ENCODE measurements around the gene SMCO3. TPM values are rescaled to one million over a fixed set of nuclear protein-coding genes. Genes with fewer than 3 reads are reported as not detected.

Gene SMCO3
- total RNA-seq, 2 experiments from 2014 or later = not detected

DNA sequence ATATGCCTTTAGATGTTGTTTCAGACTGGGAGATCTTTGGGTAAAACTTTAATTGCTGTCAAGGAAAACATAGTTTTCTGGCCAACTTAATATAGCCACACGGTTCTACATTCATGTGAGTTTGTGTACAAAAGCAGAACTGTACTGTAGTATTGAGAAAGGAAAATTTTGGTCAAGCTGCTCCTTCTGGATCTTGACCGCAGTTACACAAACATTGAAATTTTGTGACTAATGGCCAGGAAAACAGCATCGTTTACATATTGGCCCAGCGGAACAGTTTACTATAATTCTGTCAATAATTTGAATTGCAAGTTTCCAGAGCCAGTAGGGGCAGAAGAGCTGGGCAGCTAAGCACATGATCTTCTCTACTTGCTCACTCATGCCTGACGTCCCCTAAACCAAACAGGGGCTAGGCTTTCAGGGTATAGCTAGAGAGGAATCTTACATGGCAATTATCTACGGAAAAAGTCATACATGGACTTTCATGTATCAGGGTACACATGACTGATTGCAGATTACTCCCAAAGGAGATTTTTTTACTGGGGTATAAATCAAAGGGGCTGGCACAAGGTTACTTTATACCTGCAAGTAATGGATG is 40.7 kb upstream of the SMCO3 start:
- no peaks in the 10 kb centered on the region for H3K9me3 ChIP-seq (ENCODE audit: control insufficient read depth in 1 of 2, insufficient read depth in 1 of 2, low read length in 2 of 2)
- H3K4me3 Mint-ChIP-seq = no peak overlapping the region
- H3K27me3 Mint-ChIP-seq = no peaks in the 10 kb centered on the region
- no peaks in the 10 kb centered on the region for H3K4me1 ChIP-seq (ENCODE audit: insufficient read depth, low read length)
- no peak for ATAC-seq (ENCODE audit: poor library complexity)
- no peaks in the 10 kb centered on the region for H3K36me3 ChIP-seq (ENCODE audit: insufficient read depth, low read length)
- peaks cover 6% of the 10 kb centered on the region for H3K36me3 Mint-ChIP-seq (ENCODE audit: low read depth)
- peaks cover 2% of the 10 kb centered on the region for H3K9me3 Mint-ChIP-seq
- no peak overlapping the region for H3K4me3 ChIP-seq (ENCODE audit: low read length)
- no peaks in the 10 kb centered on the region for H3K27me3 ChIP-seq (ENCODE audit: control insufficient read depth in 1 of 2, insufficient read depth in 2 of 2, low read length in 2 of 2)
- CTCF ChIA-PET = no interaction called here
- DNase-seq = no peak
- TF ChIP-seq, protein P1, sequence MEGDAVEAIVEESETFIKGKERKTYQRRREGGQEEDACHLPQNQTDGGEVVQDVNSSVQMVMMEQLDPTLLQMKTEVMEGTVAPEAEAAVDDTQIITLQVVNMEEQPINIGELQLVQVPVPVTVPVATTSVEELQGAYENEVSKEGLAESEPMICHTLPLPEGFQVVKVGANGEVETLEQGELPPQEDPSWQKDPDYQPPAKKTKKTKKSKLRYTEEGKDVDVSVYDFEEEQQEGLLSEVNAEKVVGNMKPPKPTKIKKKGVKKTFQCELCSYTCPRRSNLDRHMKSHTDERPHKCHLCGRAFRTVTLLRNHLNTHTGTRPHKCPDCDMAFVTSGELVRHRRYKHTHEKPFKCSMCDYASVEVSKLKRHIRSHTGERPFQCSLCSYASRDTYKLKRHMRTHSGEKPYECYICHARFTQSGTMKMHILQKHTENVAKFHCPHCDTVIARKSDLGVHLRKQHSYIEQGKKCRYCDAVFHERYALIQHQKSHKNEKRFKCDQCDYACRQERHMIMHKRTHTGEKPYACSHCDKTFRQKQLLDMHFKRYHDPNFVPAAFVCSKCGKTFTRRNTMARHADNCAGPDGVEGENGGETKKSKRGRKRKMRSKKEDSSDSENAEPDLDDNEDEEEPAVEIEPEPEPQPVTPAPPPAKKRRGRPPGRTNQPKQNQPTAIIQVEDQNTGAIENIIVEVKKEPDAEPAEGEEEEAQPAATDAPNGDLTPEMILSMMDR (IDR thresholded peaks at IDR 0.05) = no peak
- H3K27ac Mint-ChIP-seq = no peak overlapping the region
- H3K27ac ChIP-seq (ENCODE audit: low read depth in 1 of 2, low read length in 2 of 2) = no peak overlapping the region
- H3K4me1 Mint-ChIP-seq (ENCODE audit: low read depth) = no peaks in the 10 kb centered on the region
- intact Hi-C loops (cut with DNase I, micrococcal nuclease) = no loop called here
- POLR2A ChIA-PET = no interaction called here

DNA sequence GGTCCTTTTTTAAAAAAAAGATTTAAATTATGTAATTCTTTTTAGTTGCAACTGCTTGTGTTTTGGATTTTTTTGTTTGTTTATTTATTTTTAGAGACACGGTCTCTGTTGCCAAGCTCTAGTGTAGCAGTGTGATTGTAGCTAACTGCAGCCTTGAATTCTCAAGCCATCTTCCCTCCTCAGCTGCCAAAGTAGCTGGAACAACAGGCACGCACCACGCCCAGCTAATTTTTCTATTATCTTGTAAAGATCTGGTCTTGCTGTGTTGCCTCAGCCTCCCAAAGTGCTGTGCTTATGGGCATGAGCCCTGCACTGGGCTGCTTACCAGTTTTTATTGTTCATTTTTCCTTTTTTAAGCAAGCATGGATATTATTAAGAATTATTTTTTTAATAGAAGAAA is 40.0 kb upstream of the SMCO3 start:
- Mint-ChIP-seq H3K4me1 (ENCODE audit: low read depth) (no peaks in the 10 kb centered on the region), H3K36me3 (ENCODE audit: low read depth) (no peaks in the 10 kb centered on the region), H3K9me3 (no peaks in the 10 kb centered on the region), H3K27me3 (no peaks in the 10 kb centered on the region), H3K4me3 (no peak overlapping the region), H3K27ac (no peak overlapping the region)
- no peaks in the 10 kb centered on the region for H3K27me3 ChIP-seq (ENCODE audit: control insufficient read depth in 1 of 2, insufficient read depth in 2 of 2, low read length in 2 of 2)
- H3K27ac ChIP-seq (ENCODE audit: low read depth in 1 of 2, low read length in 2 of 2) = no peak overlapping the region
- no peak for ATAC-seq (ENCODE audit: poor library complexity)
- intact Hi-C loops (cut with DNase I, micrococcal nuclease) = no loop called here
- TF ChIP-seq, protein P1 (IDR thresholded peaks at IDR 0.05) = no peak
- ChIA-PET POLR2A (no interaction called here), CTCF (no interaction called here)
- H3K4me1 ChIP-seq (ENCODE audit: insufficient read depth, low read length) = no peaks in the 10 kb centered on the region
- H3K4me3 ChIP-seq (ENCODE audit: low read length) = no peak overlapping the region
- DNase-seq = no peak
- H3K9me3 ChIP-seq (ENCODE audit: control insufficient read depth in 1 of 2, insufficient read depth in 1 of 2, low read length in 2 of 2) = no peaks in the 10 kb centered on the region
- no peaks in the 10 kb centered on the region for H3K36me3 ChIP-seq (ENCODE audit: insufficient read depth, low read length)

DNA sequence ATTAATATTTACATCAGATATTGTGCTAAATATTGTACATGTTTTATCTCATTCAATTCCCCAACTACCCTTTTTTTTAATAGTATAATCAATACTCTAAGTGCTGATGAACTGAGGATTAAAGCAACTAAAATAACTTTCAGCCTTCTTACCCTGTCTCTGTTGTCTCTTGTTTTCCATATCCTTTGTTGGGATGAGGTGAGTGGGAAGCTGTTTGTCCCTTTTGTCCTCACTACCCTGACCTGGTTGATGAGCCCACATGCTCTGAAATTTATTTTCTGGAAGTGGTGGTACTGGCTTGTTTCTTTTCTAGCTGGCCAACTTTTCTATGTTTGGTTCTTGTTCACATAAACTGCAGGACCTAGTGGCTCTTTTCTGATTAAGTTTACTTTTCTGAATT is 38.9 kb upstream of the SMCO3 start:
- Mint-ChIP-seq H3K36me3 (ENCODE audit: low read depth) (no peaks in the 10 kb centered on the region), H3K4me1 (ENCODE audit: low read depth) (no peaks in the 10 kb centered on the region), H3K27ac (no peak overlapping the region), H3K4me3 (no peak overlapping the region), H3K27me3 (no peaks in the 10 kb centered on the region), H3K9me3 (no peaks in the 10 kb centered on the region)
- ChIA-PET POLR2A (no interaction called here), CTCF (no interaction called here)
- DNase-seq = no peak
- Histone ChIP-seq H3K4me3 (ENCODE audit: low read length) (no peak overlapping the region), H3K27me3 (ENCODE audit: control insufficient read depth in 1 of 2, insufficient read depth in 2 of 2, low read length in 2 of 2) (no peaks in the 10 kb centered on the region), H3K9me3 (ENCODE audit: control insufficient read depth in 1 of 2, insufficient read depth in 1 of 2, low read length in 2 of 2) (no peaks in the 10 kb centered on the region), H3K4me1 (ENCODE audit: insufficient read depth, low read length) (no peaks in the 10 kb centered on the region), H3K36me3 (ENCODE audit: insufficient read depth, low read length) (no peaks in the 10 kb centered on the region), H3K27ac (ENCODE audit: low read depth in 1 of 2, low read length in 2 of 2) (no peak overlapping the region)
- TF ChIP-seq, protein P1 (IDR thresholded peaks at IDR 0.05) = no peak
- no peak for ATAC-seq (ENCODE audit: poor library complexity)
- intact Hi-C loops (cut with DNase I, micrococcal nuclease) = no loop called here
